Sigmoid colon (tissue), 4 donors: ENCODE measurements around the gene EBLN1.

ENCODE experiments used
- EP300 ChIP-seq, 4 donors: sonication (generic); formaldehyde crosslinking; IDR thresholded peaks; one replicate each; pipeline ENCODE4 v1.6.1; 2017; ENCODE audit warnings: antibody characterized with exemption in 4 of 4
- POLR2A ChIP-seq, 2 donors: fragments of 450-650 bp; IDR thresholded peaks; one replicate each; pipeline ENCODE4 v1.6.1; 2016; ENCODE audit warnings: antibody characterized with exemption in 2 of 2, mild to moderate bottlenecking in 2 of 2, moderate library complexity in 2 of 2
- TF ChIP-seq, protein P1 (sequence below), 4 experiments: fragments of 450-650 bp in 3 of 4; fragments of 200-600 bp in 1 of 4; IDR thresholded peaks; one replicate each; pipeline ENCODE4 v1.5.1; 2016 to 2019; ENCODE audit warnings: antibody characterized with exemption in 4 of 4, mild to moderate bottlenecking in 3 of 4, moderate library complexity in 2 of 4

DNA sequence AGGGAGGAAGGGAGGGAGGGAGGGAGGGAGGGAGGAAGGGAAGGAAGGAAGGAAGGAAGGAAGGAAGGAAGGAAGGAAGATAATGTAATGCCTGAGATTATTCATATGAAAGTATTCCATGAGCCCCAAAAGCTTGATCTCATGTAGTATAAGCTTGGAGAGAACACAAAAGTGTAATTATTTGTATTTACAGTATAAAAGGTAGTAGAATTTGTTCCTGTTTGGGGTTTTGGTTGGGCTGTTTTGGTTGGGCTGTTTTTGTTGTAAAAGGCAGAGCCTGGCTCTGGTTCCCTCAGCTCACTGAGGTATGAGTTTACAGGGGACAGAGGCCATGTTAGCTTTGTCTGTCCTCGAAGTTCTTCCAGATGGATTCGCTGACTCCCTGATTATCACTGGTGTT is 45.3 kb upstream of the EBLN1 start:
- TF ChIP-seq EP300 (IDR thresholded peaks at IDR 0.05) (no peak), POLR2A (IDR thresholded peaks at IDR 0.05) (no peak)
- TF ChIP-seq, protein P1, sequence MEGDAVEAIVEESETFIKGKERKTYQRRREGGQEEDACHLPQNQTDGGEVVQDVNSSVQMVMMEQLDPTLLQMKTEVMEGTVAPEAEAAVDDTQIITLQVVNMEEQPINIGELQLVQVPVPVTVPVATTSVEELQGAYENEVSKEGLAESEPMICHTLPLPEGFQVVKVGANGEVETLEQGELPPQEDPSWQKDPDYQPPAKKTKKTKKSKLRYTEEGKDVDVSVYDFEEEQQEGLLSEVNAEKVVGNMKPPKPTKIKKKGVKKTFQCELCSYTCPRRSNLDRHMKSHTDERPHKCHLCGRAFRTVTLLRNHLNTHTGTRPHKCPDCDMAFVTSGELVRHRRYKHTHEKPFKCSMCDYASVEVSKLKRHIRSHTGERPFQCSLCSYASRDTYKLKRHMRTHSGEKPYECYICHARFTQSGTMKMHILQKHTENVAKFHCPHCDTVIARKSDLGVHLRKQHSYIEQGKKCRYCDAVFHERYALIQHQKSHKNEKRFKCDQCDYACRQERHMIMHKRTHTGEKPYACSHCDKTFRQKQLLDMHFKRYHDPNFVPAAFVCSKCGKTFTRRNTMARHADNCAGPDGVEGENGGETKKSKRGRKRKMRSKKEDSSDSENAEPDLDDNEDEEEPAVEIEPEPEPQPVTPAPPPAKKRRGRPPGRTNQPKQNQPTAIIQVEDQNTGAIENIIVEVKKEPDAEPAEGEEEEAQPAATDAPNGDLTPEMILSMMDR (IDR thresholded peaks at IDR 0.05), result no peak
